ENCODE measurements around the gene DYRK1B. TPM values are rescaled to one million over a fixed set of nuclear protein-coding genes. Genes with fewer than 3 reads are reported as not detected.

Gene DYRK1B
- total RNA-seq, 2 donors from 2014 or later = 18.2 to 48.7 TPM

GRCh38 chr19:39847525-39847924 is 13.6 kb upstream of the DYRK1B start:
- H3K27me3 ChIP-seq (replicated peaks; ENCODE audit: insufficient read depth) = no peaks in the 10 kb centered on the region
- no peak for TF ChIP-seq POLR2A (IDR thresholded peaks at IDR 0.05)
- no peak for TF ChIP-seq CTCF (IDR thresholded peaks at IDR 0.05)
- TF ChIP-seq POLR2AphosphoS5 (IDR thresholded peaks at IDR 0.05) = no peak
- no peaks in the 10 kb centered on the region for H3K9me3 ChIP-seq
- WGBS = 80% methylated on average over 6 of the region's 6 CpGs
- H3K27ac ChIP-seq = no peak overlapping the region
- intact Hi-C loops (cut with DNase I) = loop anchor here (5.0 kb wide), 1 partner anchor 125 kb away; the partner anchor contains the start of gene PSMC4
- no peak overlapping the region for H3K4me3 ChIP-seq
- no peak for DNase-seq (ENCODE audit: low spot score)
- peaks cover 6% of the 10 kb centered on the region for H3K4me1 ChIP-seq (replicated peaks)
- H3K36me3 ChIP-seq = no peaks in the 10 kb centered on the region

GRCh38 chr19:39846678-39847486 is 12.9 kb upstream of the DYRK1B start:
- TF ChIP-seq POLR2A (IDR thresholded peaks at IDR 0.05) = no peak
- no peak for TF ChIP-seq POLR2AphosphoS5 (IDR thresholded peaks at IDR 0.05)
- no peak for TF ChIP-seq CTCF (IDR thresholded peaks at IDR 0.05)
- no peak for DNase-seq (ENCODE audit: low spot score)
- Histone ChIP-seq H3K9me3 (no peaks in the 10 kb centered on the region), H3K4me3 (peak overlapping the region; percentile 60 to 85), H3K4me1 (replicated peaks) (peaks cover 6% of the 10 kb centered on the region), H3K27ac (peak overlapping the region; percentile 74 to 86), H3K27me3 (replicated peaks; ENCODE audit: insufficient read depth) (no peaks in the 10 kb centered on the region), H3K36me3 (no peaks in the 10 kb centered on the region)
- intact Hi-C loops (cut with DNase I) = loop anchor here (5.0 kb wide), 1 partner anchor 125 kb away; the partner anchor contains the start of gene PSMC4
- 45% methylated on average over 12 of the region's 12 CpGs for WGBS

GRCh38 chr19:39845933-39846677 is 12.1 kb upstream of the DYRK1B start, which contains the start of gene FBL:
FBL (minus strand) TSS chr19:39846379; CDS start chr19:39846300, 79 bp downstream.
- H3K36me3 ChIP-seq = no peaks in the 10 kb centered on the region
- peak; percentile 94 for DNase-seq (ENCODE audit: low spot score)
- WGBS = under 1% methylated on average over 40 of the region's 57 CpGs
- TF ChIP-seq CTCF (IDR thresholded peaks at IDR 0.05) = peak in 1 of 4 experiments; percentile 6
- TF ChIP-seq POLR2A (IDR thresholded peaks at IDR 0.05) = peak; percentile 70
- peak; percentile 92 for TF ChIP-seq POLR2AphosphoS5 (IDR thresholded peaks at IDR 0.05)
- H3K27ac ChIP-seq = peak within 1 kb of the TSS; percentile 74 to 86
- H3K4me1 ChIP-seq (replicated peaks) = peaks cover 6% of the 10 kb centered on the region
- no peaks in the 10 kb centered on the region for H3K9me3 ChIP-seq
- peak within 1 kb of the TSS; percentile 60 to 85 for H3K4me3 ChIP-seq
- intact Hi-C loops (cut with DNase I) = loop anchor here (2.0 to 5.0 kb wide), 2 partner anchors 53 to 126 kb away; partner anchors contain the start of gene PSMC4
- H3K27me3 ChIP-seq (replicated peaks; ENCODE audit: insufficient read depth) = no peaks in the 10 kb centered on the region

- Histone ChIP-seq H3K36me3 (no peaks in the 10 kb centered on the region), H3K9me3 (no peaks in the 10 kb centered on the region), H3K27me3 (replicated peaks; ENCODE audit: insufficient read depth) (no peaks in the 10 kb centered on the region), H3K27ac (peak overlapping the region; percentile 74 to 86), H3K4me1 (replicated peaks) (peaks cover 6% of the 10 kb centered on the region), H3K4me3 (peak overlapping the region; percentile 60 to 85)
- intact Hi-C loops (cut with DNase I) = loop anchor here (2.0 to 5.0 kb wide), 2 partner anchors 53 to 127 kb away; partner anchors contain the start of gene PSMC4
- no peak for TF ChIP-seq POLR2AphosphoS5 (IDR thresholded peaks at IDR 0.05)
- no peak for DNase-seq (ENCODE audit: low spot score)
- WGBS = 1% methylated on average over 17 of the region's 17 CpGs
These were observed 11.6 kb upstream of the DYRK1B start for GRCh38 chr19:39845584-39845932.

GRCh38 chr19:39845172-39845571 is 11.2 kb upstream of the DYRK1B start:
- intact Hi-C loops (cut with DNase I) = loop anchor here (2.0 to 5.0 kb wide), 2 partner anchors 52 to 127 kb away; partner anchors contain the start of gene PSMC4

More at GRCh38 chr19:39845172-39845571, 11.2 kb upstream of the DYRK1B start:
- no peak for DNase-seq (ENCODE audit: low spot score)
- Histone ChIP-seq H3K9me3 (no peaks in the 10 kb centered on the region), H3K36me3 (peaks cover 0 to under 1% of the 10 kb centered on the region in 2 donors), H3K27me3 (replicated peaks; ENCODE audit: insufficient read depth) (no peaks in the 10 kb centered on the region), H3K4me3 (peak overlapping the region; percentile 60 to 85), H3K4me1 (replicated peaks) (peaks cover 6% of the 10 kb centered on the region), H3K27ac (no peak overlapping the region)
- no peak for TF ChIP-seq POLR2AphosphoS5 (IDR thresholded peaks at IDR 0.05)
- TF ChIP-seq CTCF (IDR thresholded peaks at IDR 0.05) = no peak
- no peak for TF ChIP-seq POLR2A (IDR thresholded peaks at IDR 0.05)
- 31% methylated on average over 5 of the region's 5 CpGs for WGBS
